HCT116 (cell line): ENCODE results near the gene LAMC2. TPM values are rescaled to one million over a fixed set of nuclear protein-coding genes. Genes with fewer than 3 reads are reported as not detected.

ENCODE experiments used
- ATAC-seq: fragments of 200-7000 bp; cut with Tn5 transposase; 2 replicates; pipeline ENCODE4 v1.9.1; 2020; ENCODE audit warnings: mild to moderate bottlenecking, moderate library complexity
- BruUV-seq: library from RNA; stranded (reverse); fragments of 400-500 nt; replicated peaks from 2 replicates; lab custom pipeline; 2021; lab: Mats Ljungman, UMichigan
- CTCF ChIA-PET: fragments of 300-600 bp; sonication (Branson Sonifier 250); formaldehyde crosslinking; loops from one replicate; lab custom pipeline; 2021; ENCODE audit warnings: antibody characterized with exemption; lab: Charles Lee
- POLR2A ChIA-PET: fragments of 300-600, 350-600 bp; sonication (Branson Sonifier 250); formaldehyde crosslinking; loops from one replicate; lab custom pipeline; 2021; ENCODE audit warnings: antibody characterized with exemption; lab: Charles Lee
- RAD21 ChIA-PET, 2 experiments: fragments of 300-600 bp; sonication (Branson Sonifier 250); formaldehyde crosslinking; loops; one replicate each; lab custom pipeline; 2023; ENCODE audit warnings: low total read pairs in 2 of 2; ENCODE audit not compliant: uncharacterized antibody in 2 of 2, unreplicated experiment in 2 of 2, low non-redundant PET in 1 of 2; lab: Charles Lee
- DNase-seq: peaks from one replicate; pipeline ENCODE4 v3.0.0-alpha.2; 2010; ENCODE audit warnings: low read depth, low spot score
- H2AFZ ChIP-seq: fragments of 200-600 bp; shearing (Covaris generic), sonication (generic); 2 replicates; pipeline ENCODE4 v1.6.1; 2017; ENCODE audit warnings: low read depth, mixed run types, mixed read lengths, antibody characterized with exemption, low read length; ENCODE audit not compliant: poor library complexity, severe bottlenecking
- H3K27ac ChIP-seq: 2 replicates; pipeline ENCODE4 v1.5.1; 2012; ENCODE audit warnings: low read depth, low read length
- H3K27me3 ChIP-seq: fragments of 200-600 bp; sonication (generic); 2 replicates; pipeline ENCODE4 v1.6.1; 2016; ENCODE audit warnings: mixed run types, low read length, mixed read lengths; ENCODE audit not compliant: insufficient read depth
- H3K36me3 ChIP-seq, 2 experiments: fragments of 200-500 bp in 1 of 2; fragments of 200-600 bp in 1 of 2; sonication (Bioruptor generic) in 1 of 2; sonication (generic) in 1 of 2; 2 replicates each; pipeline versions ENCODE4 v1.5.1 to v1.6.1; 2014 to 2016; ENCODE audit warnings: low read length in 2 of 2, inconsistent platforms in 1 of 2, mixed read lengths in 1 of 2, mixed run types in 1 of 2; ENCODE audit not compliant: insufficient read depth in 2 of 2, control insufficient read depth in 1 of 2
- H3K4me1 ChIP-seq, 2 experiments: fragments of 200-600 bp in 1 of 2; sonication (generic) in 1 of 2; 2 replicates each; pipeline versions ENCODE4 v1.5.1 to v1.6.1; 2012 to 2017; ENCODE audit warnings: low read length in 2 of 2, inconsistent platforms in 1 of 2, mild to moderate bottlenecking in 1 of 2, mixed read lengths in 1 of 2, mixed run types in 1 of 2, moderate library complexity in 1 of 2; ENCODE audit not compliant: insufficient read depth in 2 of 2, control insufficient read depth in 1 of 2
- H3K4me2 ChIP-seq: fragments of 200-600 bp; sonication (generic); 2 replicates; pipeline ENCODE4 v1.6.1; 2017; ENCODE audit warnings: mixed run types, low read length, mixed read lengths
- H3K4me3 ChIP-seq, 2 experiments: fragments of 200-600 bp in 1 of 2; sonication (generic) in 1 of 2; replicated peaks in 1 of 2; 2 replicates each; pipeline ENCODE4 v1.5.1; 2011 to 2016; ENCODE audit warnings: low read length in 2 of 2, control low read depth in 1 of 2, low read depth in 1 of 2, mild to moderate bottlenecking in 1 of 2, mixed read lengths in 1 of 2, mixed run types in 1 of 2
- H3K79me2 ChIP-seq: fragments of 200-600 bp; sonication (generic); 2 replicates; pipeline ENCODE4 v1.6.1; 2017; ENCODE audit warnings: mild to moderate bottlenecking, mixed run types, low read length, moderate library complexity, mixed read lengths; ENCODE audit not compliant: insufficient read depth
- H3K9ac ChIP-seq: fragments of 200-600 bp; sonication (generic); 2 replicates; pipeline ENCODE4 v1.6.1; 2016; ENCODE audit warnings: low read length, mixed read lengths
- H3K9me2 ChIP-seq: fragments of 200-600 bp; sonication (generic), shearing (Covaris generic); 2 replicates; pipeline ENCODE4 v1.6.1; 2017; ENCODE audit warnings: mixed run types, mild to moderate bottlenecking, moderate library complexity; ENCODE audit not compliant: insufficient read depth
- H3K9me3 ChIP-seq, 2 experiments: fragments of 200-500 bp in 1 of 2; fragments of 200-600 bp in 1 of 2; sonication (Bioruptor generic) in 1 of 2; sonication (generic) in 1 of 2; 2 replicates each; pipeline ENCODE4 v1.6.1; 2014 to 2017; ENCODE audit warnings: low read length in 2 of 2, mixed read lengths in 2 of 2, inconsistent platforms in 1 of 2, low read depth in 1 of 2, mild to moderate bottlenecking in 1 of 2, mixed run types in 1 of 2, moderate library complexity in 1 of 2; ENCODE audit not compliant: control insufficient read depth in 1 of 2, insufficient read depth in 1 of 2
- H4K20me1 ChIP-seq: fragments of 200-600 bp; sonication (generic), shearing (Covaris generic); 2 replicates; pipeline ENCODE4 v1.6.1; 2017; ENCODE audit warnings: mixed run types, mild to moderate bottlenecking, moderate library complexity; ENCODE audit not compliant: insufficient read depth
- CBX3 ChIP-seq: IDR thresholded peaks from 2 replicates; pipeline ENCODE4 v1.6.1; 2012; ENCODE audit warnings: low read depth
- ELF1 ChIP-seq: IDR thresholded peaks from 2 replicates; pipeline ENCODE4 v1.6.1; 2012; ENCODE audit warnings: low read depth, borderline replicate concordance
- EZH2phosphoT487 ChIP-seq: fragments of 200-600 bp; IDR thresholded peaks from 2 replicates; pipeline ENCODE4 v1.6.1; 2018; ENCODE audit warnings: antibody characterized with exemption, borderline replicate concordance
- POLR2AphosphoS5 ChIP-seq: IDR thresholded peaks from 2 replicates; pipeline ENCODE4 v1.6.1; 2011; ENCODE audit warnings: mild to moderate bottlenecking, low read depth, low read length, moderate library complexity
- RAD21 ChIP-seq: IDR thresholded peaks from 2 replicates; pipeline ENCODE4 v1.6.1; 2012; ENCODE audit warnings: low read depth, mild to moderate bottlenecking
- SIN3A ChIP-seq: IDR thresholded peaks from 2 replicates; pipeline ENCODE4 v1.6.1; 2012; ENCODE audit warnings: low read depth
- SP1 ChIP-seq: IDR thresholded peaks from 2 replicates; pipeline ENCODE4 v1.6.1; 2012; ENCODE audit warnings: low read depth
- SRF ChIP-seq: IDR thresholded peaks from 2 replicates; pipeline ENCODE4 v1.6.1; 2012; ENCODE audit warnings: low read depth
- YY1 ChIP-seq: IDR thresholded peaks from 2 replicates; pipeline ENCODE4 v1.6.1; 2011; ENCODE audit warnings: low read length, low read depth, moderate library complexity, mild to moderate bottlenecking; ENCODE audit not compliant: insufficient replicate concordance; ENCODE audit errors: extremely low read depth
- ZFX ChIP-seq: fragments of 450-650 bp; IDR thresholded peaks from 2 replicates; pipeline ENCODE4 v1.6.1; 2017
- ZNF274 ChIP-seq: fragments of 200-500 bp; sonication (Bioruptor generic); IDR thresholded peaks from 2 replicates; pipeline ENCODE4 v1.6.1; 2014; ENCODE audit warnings: mild to moderate bottlenecking, low read depth, low read length, inconsistent platforms
- intact Hi-C: fragments of 100-400 bp; cut with micrococcal nuclease; formaldehyde crosslinking; loops from 2 replicates; pipeline ENCODE4 v1.10.0; 2022
- total RNA-seq: library from RNA; stranded (reverse); gene quantifications from one replicate; pipeline ENCODE4 v1.2.1, GENCODE V29; 2021; ENCODE audit not compliant: unreplicated experiment
- TF ChIP-seq, protein P1 (sequence below): IDR thresholded peaks from 2 replicates; pipeline ENCODE4 v1.6.1; 2011; ENCODE audit warnings: mild to moderate bottlenecking, low read length, moderate library complexity; ENCODE audit not compliant: insufficient replicate concordance; ENCODE audit errors: extremely low read depth
- TF ChIP-seq, protein P2 (sequence below): IDR thresholded peaks from 2 replicates; pipeline ENCODE4 v1.6.1; 2012; ENCODE audit warnings: low read depth

Gene LAMC2
- total RNA-seq, 1 experiment from 2014 or later, result 22.2 TPM

GRCh38 chr1:183283286-183283685, 97.2 kb downstream of the LAMC2 start:
- DNase-seq (no peak), ATAC-seq (no peak)
- no peaks in the 10 kb centered on the region for H3K9me2 ChIP-seq
- H4K20me1 ChIP-seq, result no peaks in the 10 kb centered on the region
- BruUV-seq, result no TSS peak
- H3K4me2 ChIP-seq, result no peak overlapping the region
- no peaks in the 10 kb centered on the region for H3K9me3 ChIP-seq
- H3K4me3 ChIP-seq, result no peak overlapping the region
- no peak overlapping the region for H3K27ac ChIP-seq
- intact Hi-C loops, result loop anchor here (5.0 kb wide), 1 partner anchor 394 kb away; no protein-coding TSS in a partner anchor
- no peaks in the 10 kb centered on the region for H3K4me1 ChIP-seq
- no peak overlapping the region for H3K9ac ChIP-seq
- ChIA-PET POLR2A (no interaction called here), CTCF (no interaction called here), RAD21 (no interaction called here)
- H3K27me3 ChIP-seq, result no peaks in the 10 kb centered on the region
- TF ChIP-seq RAD21, result no peak
- TF ChIP-seq, protein P1, sequence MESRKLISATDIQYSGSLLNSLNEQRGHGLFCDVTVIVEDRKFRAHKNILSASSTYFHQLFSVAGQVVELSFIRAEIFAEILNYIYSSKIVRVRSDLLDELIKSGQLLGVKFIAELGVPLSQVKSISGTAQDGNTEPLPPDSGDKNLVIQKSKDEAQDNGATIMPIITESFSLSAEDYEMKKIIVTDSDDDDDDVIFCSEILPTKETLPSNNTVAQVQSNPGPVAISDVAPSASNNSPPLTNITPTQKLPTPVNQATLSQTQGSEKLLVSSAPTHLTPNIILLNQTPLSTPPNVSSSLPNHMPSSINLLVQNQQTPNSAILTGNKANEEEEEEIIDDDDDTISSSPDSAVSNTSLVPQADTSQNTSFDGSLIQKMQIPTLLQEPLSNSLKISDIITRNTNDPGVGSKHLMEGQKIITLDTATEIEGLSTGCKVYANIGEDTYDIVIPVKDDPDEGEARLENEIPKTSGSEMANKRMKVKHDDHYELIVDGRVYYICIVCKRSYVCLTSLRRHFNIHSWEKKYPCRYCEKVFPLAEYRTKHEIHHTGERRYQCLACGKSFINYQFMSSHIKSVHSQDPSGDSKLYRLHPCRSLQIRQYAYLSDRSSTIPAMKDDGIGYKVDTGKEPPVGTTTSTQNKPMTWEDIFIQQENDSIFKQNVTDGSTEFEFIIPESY, result no peak
- H2AFZ ChIP-seq, result no peak overlapping the region
- no peaks in the 10 kb centered on the region for H3K36me3 ChIP-seq
- no peaks in the 10 kb centered on the region for H3K79me2 ChIP-seq

DNA sequence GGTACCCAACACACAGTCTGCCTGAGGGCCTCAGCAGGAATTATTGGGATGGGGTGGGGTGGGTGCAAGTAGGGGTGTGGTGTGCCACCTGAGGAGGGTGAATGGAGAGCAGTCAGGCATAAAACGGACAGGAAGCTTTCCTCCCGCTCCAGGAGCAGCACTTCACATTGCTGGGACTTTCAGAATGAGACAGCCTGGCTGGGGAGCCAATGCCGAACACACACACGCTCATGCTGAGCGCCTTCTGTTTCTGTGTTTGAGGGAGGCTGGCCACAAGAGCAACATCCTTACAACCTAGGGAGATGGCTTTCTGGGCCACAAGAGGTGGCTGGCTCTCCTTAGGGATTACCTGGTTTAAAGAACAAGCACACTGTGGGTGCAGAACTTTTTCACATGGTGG, 98.0 kb downstream of the LAMC2 start:
- Histone ChIP-seq H2AFZ (no peak overlapping the region), H3K4me1 (no peaks in the 10 kb centered on the region), H3K9me2 (no peaks in the 10 kb centered on the region), H3K27me3 (no peaks in the 10 kb centered on the region), H4K20me1 (no peaks in the 10 kb centered on the region), H3K27ac (no peak overlapping the region), H3K9ac (no peak overlapping the region), H3K9me3 (0 out of 4 replicates have a peak, but pooled peaks cover 0 to 2% of the 10 kb centered on the region in 2 experiments), H3K4me2 (no peak overlapping the region), H3K4me3 (no peak overlapping the region), H3K36me3 (no peaks in the 10 kb centered on the region), H3K79me2 (no peaks in the 10 kb centered on the region)
- CTCF ChIA-PET, result no interaction called here
- no peak for DNase-seq
- POLR2A ChIA-PET, result no interaction called here
- ATAC-seq, result no peak
- intact Hi-C loops, result loop anchor here (5.0 kb wide), 1 partner anchor 393 kb away; no protein-coding TSS in a partner anchor
- no TSS peak for BruUV-seq
- RAD21 ChIA-PET, result no interaction called here
- no peak for TF ChIP-seq ELF1
- TF ChIP-seq SIN3A, result no peak
- no peak for TF ChIP-seq EZH2phosphoT487
- TF ChIP-seq SRF, result no peak
- no peak for TF ChIP-seq CBX3
- no peak for TF ChIP-seq ZFX
- TF ChIP-seq SP1, result no peak
- no peak for TF ChIP-seq POLR2AphosphoS5
- no peak for TF ChIP-seq YY1
- TF ChIP-seq, protein P1, result no peak
- no peak for TF ChIP-seq ZNF274
- TF ChIP-seq, protein P2, sequence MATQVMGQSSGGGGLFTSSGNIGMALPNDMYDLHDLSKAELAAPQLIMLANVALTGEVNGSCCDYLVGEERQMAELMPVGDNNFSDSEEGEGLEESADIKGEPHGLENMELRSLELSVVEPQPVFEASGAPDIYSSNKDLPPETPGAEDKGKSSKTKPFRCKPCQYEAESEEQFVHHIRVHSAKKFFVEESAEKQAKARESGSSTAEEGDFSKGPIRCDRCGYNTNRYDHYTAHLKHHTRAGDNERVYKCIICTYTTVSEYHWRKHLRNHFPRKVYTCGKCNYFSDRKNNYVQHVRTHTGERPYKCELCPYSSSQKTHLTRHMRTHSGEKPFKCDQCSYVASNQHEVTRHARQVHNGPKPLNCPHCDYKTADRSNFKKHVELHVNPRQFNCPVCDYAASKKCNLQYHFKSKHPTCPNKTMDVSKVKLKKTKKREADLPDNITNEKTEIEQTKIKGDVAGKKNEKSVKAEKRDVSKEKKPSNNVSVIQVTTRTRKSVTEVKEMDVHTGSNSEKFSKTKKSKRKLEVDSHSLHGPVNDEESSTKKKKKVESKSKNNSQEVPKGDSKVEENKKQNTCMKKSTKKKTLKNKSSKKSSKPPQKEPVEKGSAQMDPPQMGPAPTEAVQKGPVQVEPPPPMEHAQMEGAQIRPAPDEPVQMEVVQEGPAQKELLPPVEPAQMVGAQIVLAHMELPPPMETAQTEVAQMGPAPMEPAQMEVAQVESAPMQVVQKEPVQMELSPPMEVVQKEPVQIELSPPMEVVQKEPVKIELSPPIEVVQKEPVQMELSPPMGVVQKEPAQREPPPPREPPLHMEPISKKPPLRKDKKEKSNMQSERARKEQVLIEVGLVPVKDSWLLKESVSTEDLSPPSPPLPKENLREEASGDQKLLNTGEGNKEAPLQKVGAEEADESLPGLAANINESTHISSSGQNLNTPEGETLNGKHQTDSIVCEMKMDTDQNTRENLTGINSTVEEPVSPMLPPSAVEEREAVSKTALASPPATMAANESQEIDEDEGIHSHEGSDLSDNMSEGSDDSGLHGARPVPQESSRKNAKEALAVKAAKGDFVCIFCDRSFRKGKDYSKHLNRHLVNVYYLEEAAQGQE, result no peak
